ENCODE measurements around the gene PTMS. TPM values are rescaled to one million over a fixed set of nuclear protein-coding genes. Genes with fewer than 3 reads are reported as not detected.
A peak's percentile ranks its signal among the peaks of the same experiment; 100 is the strongest.

PTMS gene
- polyA plus RNA-seq, 4 donors: 529 to 841 (median 623) TPM

GRCh38 chr12:6771091-6771495, 4.9 kb downstream of the PTMS start:
- DNase-seq (ENCODE audit: low read depth in 4 of 4, low spot score in 2 of 4): no peak

- no peak for DNase-seq (ENCODE audit: low read depth in 4 of 4, low spot score in 2 of 4)
Observed at GRCh38 chr12:6771509-6772330, 5.6 kb downstream of the PTMS start.

GRCh38 chr12:6772331-6772695, 6.2 kb downstream of the PTMS start, which contains the start of gene LAG3:
Gene LAG3 (plus strand): TSS chr12:6772520. CDS start chr12:6772853, 333 bp downstream.
- DNase-seq (ENCODE audit: low read depth in 4 of 4, low spot score in 2 of 4): no peak

- DNase-seq (ENCODE audit: low read depth in 4 of 4, low spot score in 2 of 4): no peak
Observed at GRCh38 chr12:6772726-6773589, 6.8 kb downstream of the PTMS start.

GRCh38 chr12:6773590-6774351, 7.6 kb downstream of the PTMS start:
- DNase-seq (ENCODE audit: low read depth in 4 of 4, low spot score in 2 of 4): no peak

GRCh38 chr12:6774499-6775062, 8.4 kb downstream of the PTMS start:
- no peak for DNase-seq (ENCODE audit: low read depth in 4 of 4, low spot score in 2 of 4)

GRCh38 chr12:6775185-6776174, 9.3 kb downstream of the PTMS start:
- DNase-seq (ENCODE audit: low read depth in 4 of 4, low spot score in 2 of 4): no peak

- no peak for DNase-seq (ENCODE audit: low read depth in 4 of 4, low spot score in 2 of 4)
Observed at GRCh38 chr12:6777386-6777785, 11.2 kb downstream of the PTMS start.

GRCh38 chr12:6778217-6778573, 12.0 kb downstream of the PTMS start:
- DNase-seq (ENCODE audit: low read depth in 4 of 4, low spot score in 2 of 4): no peak

GRCh38 chr12:6778574-6779550, 12.7 kb downstream of the PTMS start:
- DNase-seq (ENCODE audit: low read depth in 4 of 4, low spot score in 2 of 4): peak in 3 of 4 donors; percentile 83 to 95 (median 90)

- DNase-seq (ENCODE audit: low read depth in 4 of 4, low spot score in 2 of 4): no peak
Observed at GRCh38 chr12:6779708-6780432, 13.7 kb downstream of the PTMS start.

- DNase-seq (ENCODE audit: low read depth in 4 of 4, low spot score in 2 of 4): no peak
Observed at GRCh38 chr12:6780573-6780972, 14.4 kb downstream of the PTMS start.

- DNase-seq (ENCODE audit: low read depth in 4 of 4, low spot score in 2 of 4): no peak
Observed at GRCh38 chr12:6782119-6782518, 16.0 kb downstream of the PTMS start.

GRCh38 chr12:6782850-6783566, 16.8 kb downstream of the PTMS start:
- no peak for DNase-seq (ENCODE audit: low read depth in 4 of 4, low spot score in 2 of 4)

- no peak for DNase-seq (ENCODE audit: low read depth in 4 of 4, low spot score in 2 of 4)
Observed at GRCh38 chr12:6783828-6784227, 17.7 kb downstream of the PTMS start.

GRCh38 chr12:6784296-6784695, 18.1 kb downstream of the PTMS start:
- DNase-seq (ENCODE audit: low read depth in 4 of 4, low spot score in 2 of 4): no peak

- no peak for DNase-seq (ENCODE audit: low read depth in 4 of 4, low spot score in 2 of 4)
Observed at GRCh38 chr12:6784761-6785160, 18.6 kb downstream of the PTMS start.

All from left renal cortex interstitium (tissue), 4 donors.